Cerebellar cortex (tissue), 1 donor: ENCODE data around the gene DCAKD.
"Not testable (repeated sequence)": the region's sequence is repeated elsewhere in the genome, so short reads cannot be mapped to it uniquely, and the experiment has no call there.

Experiments used
- DNase-seq: peaks from one replicate; pipeline ENCODE4 v3.0.0-alpha.2; 2015; ENCODE audit warnings: low spot score

DCAKD gene

GRCh38 chr17:45067637-45068036, 16.2 kb upstream of the DCAKD start:
- DNase-seq: no peak

DNA sequence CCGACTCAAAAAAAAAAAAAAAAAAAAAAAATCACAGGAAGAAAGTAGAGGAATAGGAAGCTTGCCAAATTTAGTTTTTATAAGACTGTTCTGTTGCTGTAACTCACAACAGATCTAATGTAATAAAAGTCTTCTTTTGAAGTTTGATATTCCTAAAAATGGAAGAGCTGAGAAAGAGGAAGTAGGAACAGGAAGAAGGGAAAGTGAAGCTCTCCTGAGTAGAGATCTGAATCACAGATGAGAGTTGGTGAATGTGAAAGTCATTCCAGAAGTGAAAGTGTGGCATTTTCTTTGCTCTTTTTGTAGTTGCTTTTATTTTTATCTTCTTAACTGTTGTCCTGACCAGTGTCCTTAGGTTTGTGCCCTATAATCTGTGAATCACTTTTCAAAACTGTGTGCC, 11.8 kb upstream of the DCAKD start:
- no peak for DNase-seq

GRCh38 chr17:45061606-45062205, 10.3 kb upstream of the DCAKD start:
- DNase-seq: no peak

DNA sequence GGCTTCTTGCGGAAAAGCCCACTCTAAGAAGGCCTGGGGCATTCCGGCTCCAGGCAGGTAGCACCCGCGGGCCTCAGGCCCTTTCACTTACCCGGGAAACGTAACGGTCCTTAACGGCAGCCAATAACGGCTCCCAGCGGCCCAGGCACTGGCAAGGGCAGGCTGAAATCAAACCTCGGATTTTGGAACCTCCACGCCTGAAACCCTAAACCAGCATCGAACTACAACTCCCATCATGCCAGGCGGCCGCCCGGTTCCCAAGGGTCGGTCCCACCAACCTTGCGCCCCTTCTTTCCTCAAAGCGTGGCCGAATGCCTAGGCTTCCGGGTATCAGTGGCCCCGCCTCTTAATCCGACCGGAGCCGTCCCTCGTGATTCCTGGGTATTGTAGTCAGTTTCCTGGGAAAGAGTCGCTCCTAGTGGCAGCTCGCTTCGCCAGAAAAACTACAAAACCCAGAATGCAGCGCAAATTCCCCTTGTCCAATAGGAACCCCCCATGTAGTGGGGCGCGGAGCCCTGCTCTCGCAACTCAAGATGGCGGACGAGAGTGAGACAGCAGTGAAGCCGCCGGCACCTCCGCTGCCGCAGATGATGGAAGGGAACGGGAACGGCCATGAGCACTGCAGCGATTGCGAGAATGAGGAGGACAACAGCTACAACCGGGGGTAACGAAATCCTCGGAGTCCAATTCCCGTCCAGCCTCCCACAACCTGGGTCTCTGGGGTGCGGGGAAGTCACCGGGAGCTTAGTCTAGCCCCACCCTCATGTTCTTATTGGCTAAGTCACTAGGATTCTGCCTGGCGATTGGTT, 9.6 kb upstream of the DCAKD start, which contains the start of gene NMT1:
Gene NMT1 (plus strand): TSS at position 521 of the 809 bp plus-strand sequence. CDS start 13 bp downstream, at position 534.
- peak; percentile 100 for DNase-seq

DNA sequence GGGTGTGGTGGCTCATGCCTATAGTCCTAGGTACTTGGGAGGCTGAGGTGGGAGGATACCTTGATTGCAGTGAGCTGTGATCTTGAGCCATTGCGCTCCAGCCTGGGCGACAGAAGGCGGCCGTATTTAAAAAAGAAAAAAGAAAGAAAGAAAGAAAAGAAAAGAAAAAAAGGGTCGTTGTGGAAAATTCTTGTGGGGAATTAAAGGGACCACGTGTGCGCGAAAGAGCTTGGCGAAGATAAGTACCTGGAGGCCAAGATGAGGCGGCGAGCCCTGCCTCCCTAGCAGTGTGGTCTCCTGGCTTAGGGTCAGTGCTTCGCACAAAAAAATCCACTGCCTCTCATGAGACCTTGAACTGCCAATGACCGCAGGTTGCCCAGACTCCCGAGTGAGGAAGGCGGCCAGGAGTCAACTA, 9.0 kb upstream of the DCAKD start:
- DNase-seq: no peak

DNA sequence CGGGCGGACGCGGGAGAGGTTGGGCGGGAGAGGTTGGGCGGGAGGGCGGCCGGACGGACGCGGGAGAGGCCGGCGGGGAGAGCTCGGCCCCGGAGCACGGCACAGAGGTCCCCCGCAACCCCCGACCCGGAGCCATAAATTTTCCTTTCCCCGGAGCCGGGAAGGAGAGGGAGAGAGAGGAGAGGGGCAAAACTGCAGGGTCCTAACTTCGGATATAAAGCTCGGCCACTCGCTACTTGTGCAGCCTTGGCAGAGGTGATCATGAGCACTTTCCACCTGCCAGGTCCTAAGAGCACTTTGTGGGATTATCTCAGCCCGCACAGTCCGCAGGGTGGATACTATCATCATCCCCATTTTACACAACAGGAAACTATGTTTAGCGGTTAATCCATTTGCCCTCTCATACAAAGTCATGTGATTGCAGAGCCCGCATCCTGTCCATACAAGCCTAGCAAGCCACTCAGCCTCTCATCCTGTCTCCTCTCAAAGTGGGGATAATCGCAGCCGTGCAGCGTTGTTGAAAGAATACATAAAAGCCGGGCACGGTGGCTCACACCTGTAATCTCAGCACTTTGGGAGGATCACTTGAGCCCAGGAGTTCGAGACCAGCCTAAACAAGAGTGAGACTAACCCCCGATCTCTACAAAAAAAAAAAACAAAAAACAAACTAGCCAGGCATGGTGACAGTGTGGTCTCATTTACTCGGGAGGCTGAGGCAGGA, 780 bp upstream of the DCAKD start:
- peak; percentile 52 for DNase-seq

- DNase-seq: not testable (repeated sequence)
Measured at GRCh38 chr17:45051720-45052051, 254 bp upstream of the DCAKD start.

DNA sequence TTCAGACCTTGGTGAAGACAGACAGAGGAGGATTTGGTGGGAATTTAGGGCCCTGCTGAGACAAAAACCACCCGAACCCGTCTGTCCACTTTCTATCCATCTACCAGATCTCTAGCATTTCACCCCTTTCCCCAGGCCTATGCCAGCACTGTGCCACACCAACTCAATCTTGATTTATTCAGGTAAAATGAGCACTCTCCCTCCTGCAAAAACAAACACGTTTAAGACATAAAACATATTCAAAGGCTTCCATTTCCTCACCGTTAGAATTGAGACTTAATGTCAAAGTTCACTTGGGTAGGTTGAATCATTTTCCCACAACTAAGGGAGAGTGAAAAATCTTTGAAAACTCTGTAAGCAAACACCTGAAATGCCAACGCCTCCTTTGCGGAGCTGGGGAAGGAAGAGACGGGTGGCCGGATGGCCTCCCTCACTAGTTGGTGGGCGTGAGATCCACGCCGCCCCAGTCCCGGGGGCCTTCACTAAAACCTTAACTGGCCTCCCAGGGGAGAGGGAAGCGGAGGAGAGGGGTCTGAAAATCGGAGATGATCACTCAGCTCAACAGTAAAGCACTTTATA, 862 bp downstream of the DCAKD start:
- DNase-seq: peak; percentile 31

GRCh38 chr17:45048795-45049563, 2.5 kb downstream of the DCAKD start:
- no peak for DNase-seq

DNA sequence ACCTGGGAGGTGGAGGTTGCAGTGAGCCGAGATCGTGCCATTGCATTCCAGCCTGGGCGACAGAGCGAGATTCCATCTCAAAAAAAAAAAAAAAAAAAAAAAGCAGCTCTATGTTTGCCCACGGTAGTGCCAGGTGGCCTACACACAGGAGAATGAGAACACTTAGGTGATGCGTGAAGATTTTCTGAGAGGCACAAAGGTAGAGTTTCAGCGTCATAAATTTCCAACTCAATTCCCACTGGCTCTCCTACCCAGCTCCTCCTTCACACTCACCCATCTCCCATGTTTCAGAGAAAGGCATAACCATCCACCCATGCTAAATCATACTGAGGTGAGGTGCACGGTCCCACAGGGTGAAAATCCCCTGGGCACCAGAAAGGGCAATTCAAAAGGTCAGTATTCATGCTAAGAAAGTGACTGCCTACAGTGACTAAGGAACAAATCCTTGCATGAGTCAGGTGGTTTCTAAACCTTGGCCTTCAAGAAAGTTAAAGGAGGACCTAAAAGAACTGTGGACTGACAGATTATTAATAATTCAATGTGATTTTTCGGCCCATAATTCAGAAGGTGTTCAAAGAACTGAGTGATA, 4.8 kb downstream of the DCAKD start:
- DNase-seq: no peak

GRCh38 chr17:45043813-45044540, 7.5 kb downstream of the DCAKD start:
- DNase-seq: no peak

GRCh38 chr17:45042346-45043120, 8.9 kb downstream of the DCAKD start:
- peak; percentile 62 for DNase-seq

GRCh38 chr17:45040459-45040858, 11.0 kb downstream of the DCAKD start:
- DNase-seq: peak; percentile 78

GRCh38 chr17:45038728-45039634, 12.5 kb downstream of the DCAKD start:
- peak; percentile 50 for DNase-seq

DNA sequence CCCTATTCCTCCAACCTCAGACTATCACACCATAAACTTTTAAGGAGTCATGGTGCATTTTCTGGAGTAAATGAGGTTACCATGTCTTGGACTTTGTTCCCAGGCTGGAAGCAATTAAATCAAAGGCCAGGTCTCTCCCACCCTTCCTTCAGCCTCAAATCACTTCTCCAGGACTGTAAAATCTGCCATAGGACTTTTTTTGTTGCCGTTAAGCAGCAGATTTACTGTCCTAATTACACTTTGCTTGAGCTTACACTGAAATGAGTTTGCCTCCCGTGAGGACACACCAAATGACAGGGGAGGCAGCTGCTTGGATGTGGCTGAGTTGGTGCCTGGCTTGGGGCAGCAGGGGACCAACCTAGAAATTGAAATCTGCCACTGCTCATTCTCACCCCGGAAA, 14.7 kb downstream of the DCAKD start:
- peak; percentile 61 for DNase-seq

DNA sequence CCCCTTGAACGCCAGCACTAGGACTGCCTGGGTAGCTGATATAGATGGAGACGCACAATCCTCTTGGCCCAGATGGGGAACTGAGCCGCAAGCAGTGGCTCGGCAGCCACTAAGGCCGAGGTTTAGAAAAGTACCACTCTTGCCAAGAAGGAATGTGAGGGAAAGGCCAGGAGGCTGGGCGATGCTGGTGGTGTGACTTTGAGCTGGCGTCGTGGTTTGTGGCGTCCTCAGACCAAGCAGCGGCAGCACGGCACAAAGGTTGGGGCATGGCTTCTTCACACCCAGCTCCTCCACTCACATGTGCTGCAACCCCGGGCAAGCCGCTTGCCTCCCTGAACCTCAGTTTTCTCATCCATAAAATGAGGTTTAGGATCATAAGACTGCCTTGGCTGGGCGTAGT, 15.6 kb downstream of the DCAKD start:
- no peak for DNase-seq

DNA sequence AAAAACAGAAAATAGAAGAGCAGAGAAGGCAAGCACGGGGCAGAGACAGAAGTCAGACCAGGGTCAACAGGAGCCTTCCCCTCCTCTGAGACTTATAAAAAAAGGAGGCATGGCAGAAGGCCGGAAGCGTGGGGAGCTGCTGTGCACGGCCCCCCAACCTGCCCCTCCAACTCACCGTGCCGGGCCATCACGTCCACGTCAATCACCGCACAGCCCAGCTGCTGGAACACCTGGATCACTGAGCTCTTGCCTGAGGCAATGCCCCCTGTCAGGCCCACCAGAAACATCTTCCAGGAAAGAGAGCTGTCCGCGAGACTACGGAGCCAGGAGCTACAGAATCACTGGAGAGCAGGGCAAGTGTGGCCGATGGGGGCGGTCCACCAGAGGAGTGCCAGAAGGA, 16.8 kb downstream of the DCAKD start:
- DNase-seq: no peak

DNA sequence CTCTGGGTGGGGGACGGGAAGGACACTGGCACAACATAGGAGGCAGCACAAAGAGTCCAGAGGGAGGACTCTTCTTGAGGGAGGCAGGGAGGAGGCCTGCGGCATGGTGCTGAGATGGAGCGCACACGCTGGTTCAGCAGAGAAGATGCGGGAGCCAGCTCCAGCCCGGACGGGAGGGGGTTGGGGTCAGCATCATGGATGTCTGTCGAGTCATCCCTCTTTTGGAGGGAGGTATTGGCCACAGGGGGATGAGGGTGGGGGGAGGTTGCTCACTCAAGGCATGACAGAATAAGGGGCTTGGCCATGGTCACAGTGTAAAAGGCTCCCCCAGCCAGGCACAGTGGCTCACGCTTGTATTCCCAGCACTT, 19.3 kb downstream of the DCAKD start:
- DNase-seq: no peak
